Stimulated activated CD8-positive, alpha-beta memory T cell treated with anti-CD3 and anti-CD28 coated beads, Interleukin-15, amount 100 ng/mL, for 4 hours (primary cell): Measurements from ENCODE around the gene IPCEF1.

Experiments used
- DNase-seq, 2 donors: peaks; one replicate each; pipeline ENCODE4 v3.0.0-alpha.2; 2020; ENCODE audit warnings: low read depth in 2 of 2

IPCEF1 gene

DNA sequence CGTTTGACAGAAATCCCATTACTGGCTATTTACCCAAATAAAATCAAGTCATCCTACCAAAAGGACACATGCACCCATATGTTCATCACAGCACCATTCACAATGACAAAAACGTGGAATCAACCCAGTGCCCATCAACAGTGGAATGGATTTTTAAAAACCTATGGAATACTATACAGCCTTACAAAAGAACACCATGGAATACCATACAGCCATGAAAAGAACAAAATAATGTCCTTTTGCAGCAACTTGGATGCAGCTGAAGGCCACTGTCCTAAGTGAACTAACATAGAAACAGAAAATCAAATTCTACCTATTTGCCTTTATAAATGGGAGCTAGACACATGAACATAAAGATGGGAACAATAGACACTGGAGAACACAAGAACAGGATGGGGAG is 17.4 kb upstream of the IPCEF1 start:
- DNase-seq = no peak

DNA sequence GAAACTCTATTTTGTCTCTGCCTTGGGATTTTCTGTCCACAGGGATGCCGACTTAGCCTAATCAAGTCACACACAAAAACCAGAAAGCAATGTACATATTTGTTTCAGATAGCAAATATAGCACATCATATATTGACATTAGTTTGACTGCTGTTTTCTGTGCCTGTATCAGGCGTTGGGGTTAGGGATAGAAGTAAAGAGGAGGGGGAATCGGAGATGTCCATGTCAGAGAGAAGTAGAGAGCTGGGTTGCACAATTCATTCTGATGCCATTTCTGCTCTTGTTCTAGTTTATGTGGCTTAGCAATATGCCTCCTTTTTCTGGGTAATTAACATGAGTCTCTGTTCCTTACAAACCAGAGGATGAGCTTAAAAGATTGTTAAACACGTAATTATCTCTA is 14.7 kb upstream of the IPCEF1 start:
- no peak for DNase-seq

DNA sequence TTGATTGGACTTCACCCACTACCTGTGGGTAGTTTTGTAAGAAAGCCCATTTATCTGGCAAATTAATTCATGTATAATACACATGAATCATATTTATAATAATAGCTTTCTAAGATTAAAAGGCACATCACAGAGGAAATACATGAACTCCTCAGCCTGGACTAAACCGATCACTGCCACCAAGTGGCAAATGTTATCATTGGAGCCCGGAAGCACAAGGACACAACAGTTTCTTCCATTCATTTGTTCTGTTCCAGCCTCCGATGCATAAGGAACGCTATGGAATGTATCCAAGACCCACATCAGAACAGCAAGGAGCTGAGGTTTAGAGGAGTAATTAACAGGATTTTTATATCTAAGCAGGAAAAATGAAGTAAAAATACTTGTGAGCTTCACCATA is 13.9 kb upstream of the IPCEF1 start:
- no peak for DNase-seq

DNA sequence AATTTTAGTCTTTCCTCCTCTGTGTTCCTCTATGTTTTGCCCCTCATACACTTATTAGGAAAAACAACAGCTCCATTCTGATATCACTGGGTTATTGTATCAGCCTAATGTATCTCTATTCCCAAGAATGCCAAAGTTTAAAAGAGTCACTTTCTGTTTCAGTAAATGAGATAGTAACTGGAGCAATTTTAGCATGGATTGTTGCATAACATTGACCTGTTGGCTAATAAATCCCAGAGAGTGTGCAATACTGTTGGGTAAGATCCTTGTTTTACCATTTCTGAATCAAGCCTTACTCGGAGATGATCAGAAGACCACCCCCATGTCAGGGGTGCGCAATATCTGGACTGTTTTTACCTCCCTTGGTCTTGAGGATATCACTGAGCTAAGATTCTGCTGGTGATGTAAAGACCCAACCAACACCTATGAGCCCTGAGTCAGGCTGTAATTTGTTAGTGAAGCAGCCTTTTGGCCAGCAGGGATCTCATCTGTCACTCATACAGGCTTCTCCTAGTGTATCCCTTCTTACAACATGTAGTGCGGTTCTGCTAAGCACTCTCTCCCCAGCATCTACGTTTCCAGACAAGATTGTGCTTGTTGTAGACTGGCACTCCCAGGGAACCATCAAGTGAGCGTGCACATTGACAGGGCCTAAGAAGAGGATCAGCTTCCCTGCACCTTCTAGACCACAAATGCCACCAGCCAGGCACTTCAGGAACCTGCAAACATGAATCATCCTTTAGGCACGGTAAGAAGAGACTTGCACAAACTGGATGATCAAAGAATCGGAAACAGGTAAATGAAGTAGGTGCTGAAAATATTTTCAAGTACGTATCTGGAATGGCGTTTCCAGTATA is 11.5 kb upstream of the IPCEF1 start:
- DNase-seq = no peak

DNA sequence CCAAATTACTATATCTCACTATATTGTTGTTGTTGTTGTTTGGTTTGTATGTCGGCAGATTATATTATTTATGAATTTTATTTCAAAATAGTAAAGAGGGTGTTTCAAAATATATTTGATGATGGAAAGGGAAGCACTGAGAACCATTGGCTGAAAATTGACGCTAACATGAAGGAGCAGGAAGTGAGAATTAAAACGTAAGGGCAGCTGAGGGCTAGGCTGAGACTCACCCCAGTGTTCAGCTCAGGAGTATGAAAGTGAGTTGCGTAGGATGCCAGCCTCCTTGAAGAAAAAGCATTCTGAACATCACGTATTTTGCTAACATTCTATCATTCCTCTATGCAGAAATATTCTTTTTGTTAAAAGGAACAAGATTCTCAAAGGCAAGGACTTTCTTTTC is 10.7 kb upstream of the IPCEF1 start:
- no peak for DNase-seq

DNA sequence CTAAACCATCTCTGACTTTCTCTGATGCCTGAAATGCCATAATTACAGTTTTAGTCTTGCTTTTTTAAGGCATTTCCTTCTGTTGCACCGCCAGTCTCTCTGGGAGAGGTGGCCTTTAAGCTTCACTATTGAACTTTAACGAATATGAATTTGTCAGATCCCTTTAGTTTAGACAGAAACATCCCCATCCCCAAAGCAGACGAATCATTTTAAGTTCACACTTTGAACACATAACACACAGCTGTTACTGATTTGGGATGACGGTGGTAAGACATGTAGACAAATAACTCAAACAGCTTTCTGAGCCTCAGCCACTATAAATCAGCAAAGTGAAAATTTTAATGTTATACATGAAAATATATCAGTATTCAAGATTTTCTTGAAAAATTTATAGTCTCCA is 7.2 kb upstream of the IPCEF1 start:
- no peak for DNase-seq

DNA sequence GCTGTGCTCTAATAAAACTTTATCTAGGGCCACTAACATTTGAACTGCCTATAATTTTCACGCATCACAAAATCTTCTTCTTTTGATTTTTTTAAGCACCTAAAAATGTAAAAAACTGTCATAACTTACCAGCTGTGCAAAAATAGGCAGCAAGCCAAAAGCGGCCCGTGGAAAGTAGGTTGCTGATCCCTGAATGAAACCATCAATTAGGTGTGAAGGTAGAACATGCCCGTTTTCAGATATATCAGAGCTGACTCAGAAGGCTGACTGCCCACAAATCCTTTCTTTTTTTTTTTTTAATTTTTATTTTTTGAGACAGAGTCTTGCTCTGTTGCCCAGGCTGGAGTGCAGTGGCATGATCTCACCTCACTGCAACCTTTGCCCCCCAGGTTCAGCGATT is 4.9 kb upstream of the IPCEF1 start:
- no peak for DNase-seq

DNA sequence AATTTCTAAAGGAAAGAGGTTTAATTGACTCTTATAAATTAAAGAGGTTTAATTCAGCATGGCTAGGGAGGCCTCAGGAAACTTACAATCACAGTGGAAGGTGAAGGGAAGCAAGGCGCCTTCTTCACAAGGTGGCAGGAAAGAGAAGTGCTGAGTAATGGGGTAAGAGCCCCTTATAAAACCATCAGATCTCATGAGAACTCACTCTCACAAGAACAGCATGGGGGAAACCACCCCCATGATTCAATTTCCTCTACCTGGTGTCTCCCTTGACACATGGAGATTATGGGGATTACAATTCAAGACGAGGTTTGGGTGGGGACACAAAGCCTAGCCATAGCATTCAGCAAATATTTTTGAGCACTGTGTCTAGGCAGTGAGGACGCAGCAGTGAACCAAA is 3.9 kb upstream of the IPCEF1 start:
- DNase-seq = no peak

DNA sequence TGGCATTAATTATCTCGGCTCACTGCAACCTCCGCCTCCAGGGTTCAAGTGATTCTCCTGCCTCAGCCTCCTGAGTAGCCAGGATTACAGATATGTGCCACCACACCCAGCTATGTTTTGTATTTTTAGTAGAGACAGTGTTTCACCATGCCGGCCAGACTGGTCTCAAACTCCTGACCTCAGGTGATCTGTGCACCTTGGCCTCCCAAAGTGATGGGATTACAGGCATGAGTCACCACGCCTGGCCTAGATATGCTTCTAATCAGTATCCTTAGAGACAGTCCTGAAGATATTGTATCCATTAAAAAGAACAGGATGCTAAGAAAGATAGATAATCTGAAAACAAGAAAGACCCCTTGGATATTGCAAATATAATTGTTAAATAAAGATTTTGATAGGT is 3.1 kb upstream of the IPCEF1 start:
- DNase-seq = no peak

DNA sequence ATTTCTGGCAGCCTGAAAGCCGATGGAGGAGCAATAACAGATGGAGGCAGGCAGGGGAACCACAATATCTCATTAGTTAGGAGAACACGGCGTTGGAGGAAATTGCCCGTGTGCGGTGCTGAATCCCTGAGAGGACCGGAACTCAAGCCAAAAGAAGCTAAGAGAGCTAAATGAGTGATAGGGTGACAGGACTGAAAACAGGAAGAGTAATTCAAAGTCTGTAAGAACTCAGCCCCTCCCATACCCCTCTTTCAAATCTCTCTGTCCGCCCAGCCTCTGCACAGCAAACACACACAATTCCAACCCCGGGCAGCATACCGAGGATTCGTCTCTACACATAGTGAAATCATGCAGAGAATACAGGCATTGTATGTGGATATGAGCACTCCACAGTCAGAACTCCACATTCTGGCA is 2.6 kb upstream of the IPCEF1 start:
- no peak for DNase-seq

DNA sequence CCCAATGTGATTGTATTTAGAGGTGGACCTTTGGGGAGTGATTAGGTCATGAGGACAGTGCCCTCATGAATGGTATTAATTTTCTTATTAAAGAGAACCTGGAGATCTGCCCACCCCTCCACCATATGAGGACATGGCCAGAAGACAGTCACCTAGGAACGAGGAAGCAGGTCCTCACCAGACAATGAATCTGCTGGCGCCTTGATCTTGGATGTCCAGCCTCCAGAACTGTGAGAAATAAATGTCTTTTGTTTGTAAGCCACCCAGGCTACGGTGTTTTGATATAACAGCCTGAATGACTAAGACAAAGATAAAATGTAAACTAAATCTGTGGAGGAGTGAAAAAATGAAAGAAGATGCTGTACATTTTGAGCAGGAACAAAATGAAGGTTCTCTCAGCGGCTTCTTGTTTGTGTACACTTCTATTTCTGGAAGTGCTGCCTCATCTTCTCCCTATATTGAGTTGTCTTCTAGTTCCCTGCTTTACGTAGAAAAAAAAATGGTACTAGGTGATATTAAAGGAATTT is 1.5 kb upstream of the IPCEF1 start:
- DNase-seq = no peak

DNA sequence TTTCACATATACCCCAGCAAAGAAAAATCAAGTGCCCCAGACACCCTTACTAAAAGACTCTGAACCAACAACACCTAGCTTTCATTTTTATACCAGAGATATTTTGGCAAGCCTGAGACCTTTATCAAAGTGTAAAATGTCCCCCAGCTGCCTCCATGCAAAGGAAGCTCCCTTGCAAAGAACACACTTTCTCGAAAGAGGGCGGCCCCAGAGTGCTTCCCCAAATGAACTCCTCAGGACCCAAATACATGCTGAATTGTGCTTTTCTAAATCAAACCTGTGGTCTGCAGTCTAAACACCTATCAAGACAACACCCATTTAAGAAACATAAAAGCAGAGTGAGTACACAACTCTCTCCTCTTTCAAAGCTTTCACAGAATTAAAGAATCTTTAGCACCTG is 490 bp downstream of the IPCEF1 start:
- no peak for DNase-seq

DNA sequence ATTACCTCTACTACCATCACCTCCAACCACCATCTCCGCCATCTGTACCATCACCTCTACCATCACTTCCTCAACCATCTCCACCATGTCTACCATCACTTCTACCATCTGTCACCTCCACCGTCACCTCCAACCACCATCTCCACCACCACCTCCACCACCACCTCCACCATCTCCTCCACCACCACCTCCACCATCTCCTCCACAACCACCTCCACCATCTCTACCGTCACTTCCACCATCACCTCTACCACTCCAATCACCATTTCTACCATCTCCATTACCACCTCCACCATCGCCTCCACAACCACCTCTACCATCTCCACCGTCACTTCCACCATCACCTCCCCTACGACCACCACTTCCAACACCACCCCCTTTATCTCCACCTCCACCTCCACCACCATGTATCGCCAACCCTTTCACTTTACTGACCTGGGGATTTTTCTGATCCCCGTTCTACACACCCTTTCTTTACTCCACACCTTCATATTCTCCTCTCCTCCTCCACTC is 2.3 kb downstream of the IPCEF1 start:
- no peak for DNase-seq

DNA sequence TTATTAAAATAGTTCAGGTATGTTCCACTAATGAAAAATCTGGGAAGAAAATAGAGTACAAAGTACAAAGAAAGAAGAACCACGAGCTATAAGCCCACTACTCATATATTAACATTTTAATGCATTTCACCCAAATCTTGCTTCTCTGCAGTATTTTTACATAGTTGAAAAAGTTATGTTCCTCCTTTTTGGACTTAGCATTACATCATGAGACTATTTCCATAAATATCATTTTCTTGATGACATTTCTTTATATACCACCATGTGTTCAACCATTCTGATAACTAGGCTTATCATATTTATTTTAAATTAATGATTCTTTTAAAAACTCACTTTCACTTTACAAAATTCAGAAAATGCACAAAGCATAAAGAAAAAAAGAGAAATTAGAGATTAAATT is 3.0 kb downstream of the IPCEF1 start:
- DNase-seq = no peak

DNA sequence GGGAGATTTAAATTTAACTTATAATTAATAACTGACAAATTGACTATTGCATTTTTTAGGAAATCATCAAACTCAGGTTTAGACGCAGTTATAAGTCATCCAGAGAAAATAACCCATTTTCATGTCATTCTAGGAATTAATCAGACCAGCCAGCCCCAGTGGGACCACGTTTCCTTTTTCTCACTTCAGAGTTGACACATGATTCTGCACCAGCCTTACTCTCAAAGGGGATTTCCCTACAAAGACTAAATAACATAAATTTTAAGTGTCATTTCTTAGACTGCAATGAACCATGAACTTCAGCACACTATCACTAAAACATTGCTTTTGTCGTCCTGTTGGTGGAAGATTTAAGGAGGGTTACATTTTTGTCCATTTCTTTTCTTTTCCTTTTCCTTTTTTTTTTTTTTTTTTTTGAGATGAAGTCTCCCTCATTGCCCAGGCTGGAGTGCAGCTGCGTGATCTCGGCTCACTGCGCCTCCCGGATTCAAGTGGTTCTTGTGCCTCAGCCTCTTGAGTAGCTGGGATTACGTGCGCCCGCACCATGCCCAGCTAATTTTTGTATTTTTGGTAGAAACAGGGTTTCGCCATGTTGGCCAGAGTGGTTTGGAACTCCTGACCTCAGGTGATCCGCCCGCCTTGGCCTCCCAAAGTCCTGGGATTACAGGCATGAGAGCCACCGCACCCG is 3.6 kb downstream of the IPCEF1 start:
- no peak for DNase-seq

DNA sequence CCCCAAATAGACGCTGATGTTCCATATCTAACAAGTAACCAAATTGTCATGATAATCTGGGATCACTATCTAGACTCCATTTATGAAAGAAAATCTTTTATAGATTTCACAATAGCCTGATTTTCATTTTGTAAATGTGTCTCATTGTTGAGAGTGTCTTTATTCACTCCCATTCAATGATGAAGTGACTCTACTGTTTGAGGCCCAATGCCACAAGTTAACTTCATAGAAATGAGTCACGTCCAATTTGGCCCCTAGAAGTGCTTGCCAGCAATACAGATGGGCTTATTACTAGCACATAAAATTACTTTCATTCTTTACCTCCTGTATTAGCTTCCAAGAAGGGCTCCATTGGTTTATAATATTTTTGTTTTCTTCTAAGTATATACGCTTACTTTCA is 6.3 kb downstream of the IPCEF1 start:
- DNase-seq = no peak

DNA sequence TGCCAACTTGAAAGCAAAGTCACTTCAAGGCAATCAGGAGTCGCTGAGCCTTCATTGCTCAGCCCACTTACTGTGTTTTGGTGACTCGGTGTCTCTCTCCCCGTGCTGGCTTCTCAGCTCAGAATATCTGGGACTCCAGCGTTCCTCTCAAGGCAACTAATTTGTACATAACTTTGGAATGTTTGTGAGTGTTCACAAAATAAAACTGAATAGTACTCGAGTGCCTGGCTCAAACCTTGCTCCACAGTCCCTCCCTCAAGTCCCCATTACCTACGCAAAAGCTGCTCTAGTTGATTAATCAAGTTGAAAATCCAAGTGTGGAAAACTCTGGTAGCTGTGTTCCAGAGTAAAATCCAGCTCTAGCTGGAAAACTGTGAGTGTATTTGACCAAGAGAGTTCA is 8.6 kb downstream of the IPCEF1 start:
- DNase-seq = no peak

DNA sequence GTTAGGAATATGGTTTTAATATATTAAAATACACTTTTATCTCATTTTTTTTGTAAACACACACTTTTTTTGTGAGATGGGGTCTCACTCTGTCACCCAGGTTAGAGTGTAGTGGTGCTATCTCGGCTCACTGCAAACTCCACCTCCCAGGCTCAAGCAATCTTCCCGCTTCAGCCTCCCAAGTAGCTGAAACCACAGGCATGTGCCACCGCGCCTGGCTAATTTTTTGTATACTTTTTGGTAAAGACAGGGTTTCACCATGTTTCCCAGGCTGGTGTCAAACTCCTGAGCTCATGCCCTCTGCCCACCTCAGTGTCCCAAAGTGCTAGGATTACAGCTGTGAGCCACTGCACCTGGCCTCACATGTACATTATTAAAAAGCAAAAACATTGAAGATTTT is 10.8 kb downstream of the IPCEF1 start:
- DNase-seq = no peak

DNA sequence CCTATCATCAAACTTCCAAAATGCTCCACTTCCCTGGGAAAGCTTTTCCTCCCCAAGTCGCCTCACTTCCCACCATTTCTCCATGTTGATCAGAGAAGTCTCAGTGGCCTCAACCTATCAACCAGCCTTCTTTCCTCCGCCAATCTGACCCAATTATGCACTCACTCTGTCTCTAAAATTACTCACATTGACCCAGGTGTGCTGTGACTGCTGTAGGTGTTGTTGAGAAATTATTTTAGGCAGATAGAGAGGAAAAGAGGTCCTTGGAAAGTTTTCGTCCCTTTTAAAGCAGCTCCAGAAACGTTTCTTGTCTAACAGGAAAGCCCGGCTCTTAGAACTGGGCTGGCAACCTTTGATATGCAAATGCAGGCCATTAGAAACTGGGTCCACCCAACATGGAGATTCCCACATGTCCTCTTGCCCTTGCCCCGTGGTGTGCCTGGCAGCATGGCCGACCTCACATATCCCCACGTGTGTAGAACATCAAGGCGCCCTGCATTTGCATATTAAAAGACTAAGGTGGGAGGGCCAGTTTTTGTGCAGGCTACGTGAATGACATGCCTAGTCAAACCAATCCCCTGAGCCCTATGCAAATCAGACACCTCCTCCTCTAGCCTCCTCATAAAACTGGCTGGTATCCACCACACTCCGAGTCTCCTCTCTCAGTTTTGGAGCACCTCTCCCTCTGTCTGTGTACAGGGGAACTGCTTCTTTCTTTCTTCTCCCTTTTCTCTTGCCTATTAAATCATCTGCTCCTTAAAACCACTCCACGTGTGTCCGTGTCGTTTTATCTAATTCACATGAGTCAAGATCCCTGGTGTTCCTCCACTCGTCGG is 12.9 kb downstream of the IPCEF1 start:
- no peak for DNase-seq

DNA sequence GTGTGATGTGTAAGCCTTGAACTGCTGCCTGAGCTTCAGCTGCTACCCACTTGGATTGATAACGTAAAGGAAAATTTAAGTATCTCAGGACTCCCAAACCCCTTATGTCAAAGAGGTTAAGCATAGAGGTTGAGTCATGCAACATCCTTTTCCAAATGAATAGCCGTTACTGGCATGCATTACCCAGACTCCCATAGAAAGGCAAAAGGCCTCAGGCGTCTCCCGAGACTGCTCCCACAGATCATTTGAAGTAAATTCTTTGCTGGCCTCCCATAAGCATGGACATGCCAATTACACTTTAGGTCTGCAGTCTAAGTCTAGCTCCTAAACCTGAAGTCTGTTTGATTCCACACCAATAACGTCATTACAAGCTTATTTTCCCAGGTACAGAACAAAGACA is 14.7 kb downstream of the IPCEF1 start:
- DNase-seq = no peak

DNA sequence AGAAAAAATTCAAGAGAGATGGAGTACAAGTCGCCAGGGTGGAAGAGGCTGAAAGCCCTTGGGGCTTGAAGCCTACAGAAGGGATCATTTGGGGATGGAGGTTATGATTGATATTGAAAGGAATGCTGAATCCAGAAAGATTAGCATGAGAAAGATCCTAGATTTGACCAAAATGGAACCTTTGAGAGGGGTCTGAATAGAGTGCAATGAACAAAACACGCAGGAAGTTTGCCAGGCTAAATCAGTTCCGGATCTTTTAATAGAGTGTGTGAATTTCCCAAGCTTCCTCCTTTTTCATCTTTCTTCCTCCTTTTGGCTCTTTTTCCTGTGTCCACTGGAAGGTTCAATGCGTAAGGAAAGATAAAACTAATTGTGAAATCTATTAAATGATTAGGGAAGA is 15.3 kb downstream of the IPCEF1 start:
- DNase-seq = no peak

DNA sequence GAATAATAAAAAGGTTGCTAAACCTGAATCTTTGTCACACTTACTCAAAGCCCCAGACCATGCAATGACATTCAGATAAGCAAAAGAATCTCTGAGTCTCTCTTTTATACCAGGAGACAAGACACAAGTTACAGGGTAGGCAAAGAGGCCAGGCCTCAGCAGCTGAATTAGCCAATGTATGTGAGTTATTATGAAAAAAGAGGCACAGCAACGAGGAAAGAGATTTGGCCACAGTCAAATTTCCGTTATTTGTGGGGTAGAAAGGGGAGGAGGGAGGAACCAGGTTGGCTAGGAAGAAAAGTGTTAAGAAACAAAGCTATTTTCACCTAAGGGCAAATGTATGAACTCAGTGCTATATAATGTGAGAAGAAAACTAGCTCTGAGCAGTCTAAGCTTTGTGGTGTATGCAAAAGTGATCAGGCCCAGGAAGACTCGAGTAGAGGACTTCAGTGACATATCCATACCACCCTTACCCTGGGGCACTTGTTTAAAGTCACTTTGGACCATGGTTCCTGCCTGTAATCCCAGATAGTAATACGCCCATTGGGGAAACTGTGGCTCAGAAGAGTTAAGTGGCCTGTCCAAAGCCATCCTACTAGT is 19.1 kb downstream of the IPCEF1 start:
- no peak for DNase-seq
